Stimulated activated CD4-positive, alpha-beta T cell treated with anti-CD3 and anti-CD28 coated beads, Interleukin-12 subunit alpha, Interleukin-12 subunit beta, amount 100 ng/mL, for 48 hours (primary cell): ENCODE data around the gene IL15.

Source experiments
- DNase-seq, 3 donors: peaks; one replicate each; pipeline ENCODE4 v3.0.0-alpha.2; 2020; ENCODE audit warnings: low read depth in 2 of 3, low spot score in 1 of 3

The IL15 gene

GRCh38 chr4:141771889-141772830 is 135.8 kb downstream of the IL15 start:
- DNase-seq = no peak

- DNase-seq = no peak
Observed at GRCh38 chr4:141772838-141773237, 136.5 kb downstream of the IL15 start.

- DNase-seq = no peak
Observed at GRCh38 chr4:141782205-141782604, 145.8 kb downstream of the IL15 start.
